HG03045 (cell line): ENCODE results near the gene ALPK1.
"Not testable (repeated sequence)": the region's sequence is repeated elsewhere in the genome, so short reads cannot be mapped to it uniquely, and the experiment has no call there.

Source experiments
- ATAC-seq: cut with Tn5 transposase; IDR thresholded peaks from one replicate; pipeline ENCODE4 v1.9.1; 2021; ENCODE audit warnings: mild to moderate bottlenecking, moderate library complexity; ENCODE audit not compliant: unreplicated experiment

ALPK1 gene

GRCh38 chr4:112442226-112442625, 145.1 kb downstream of the ALPK1 start:
- not testable (repeated sequence) for ATAC-seq

DNA sequence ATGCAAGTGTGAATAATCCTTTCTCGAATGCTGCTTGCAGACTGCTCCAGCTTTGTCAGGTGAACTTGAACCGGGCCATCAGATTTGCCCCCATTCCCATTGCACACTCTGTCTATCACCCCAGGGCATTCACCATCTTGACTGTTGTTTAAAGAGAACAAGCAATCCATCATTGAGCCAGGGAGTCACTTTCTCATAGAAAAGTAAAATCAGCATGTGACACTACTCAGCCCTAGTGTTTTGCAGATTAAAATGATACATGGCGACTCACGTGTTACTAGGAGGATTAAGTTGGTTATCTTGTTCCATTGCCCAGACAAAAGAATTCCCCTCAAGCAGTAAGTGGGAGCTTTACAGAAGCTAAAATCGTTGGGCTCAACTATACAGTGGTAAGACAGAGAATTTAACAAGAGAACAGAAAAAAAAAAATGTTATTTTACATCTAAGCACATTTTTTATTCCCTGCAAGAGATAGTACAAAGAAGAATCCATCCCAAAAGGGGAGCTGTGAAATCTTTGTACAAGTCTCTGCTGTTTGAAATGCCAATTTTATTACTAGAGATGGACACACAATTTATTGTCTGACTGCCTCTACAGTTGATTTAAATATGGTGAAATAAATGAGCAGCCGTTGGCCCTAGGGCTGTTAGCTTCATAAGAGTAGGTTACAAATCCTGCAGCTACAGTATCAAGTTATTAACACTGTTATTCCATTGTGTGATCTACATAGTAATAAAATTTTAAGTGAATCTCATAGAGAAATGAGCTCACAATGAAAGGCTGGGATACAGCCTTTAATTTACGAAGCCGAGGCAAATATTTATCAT, 151.3 kb downstream of the ALPK1 start:
- no peak for ATAC-seq

- ATAC-seq: no peak
Observed at GRCh38 chr4:112449708-112450107, 152.5 kb downstream of the ALPK1 start.

GRCh38 chr4:112451104-112451503, 153.9 kb downstream of the ALPK1 start:
- ATAC-seq: no peak

- no peak for ATAC-seq
Observed at GRCh38 chr4:112451831-112452230, 154.7 kb downstream of the ALPK1 start.

GRCh38 chr4:112453321-112453720, 156.2 kb downstream of the ALPK1 start:
- no peak for ATAC-seq

DNA sequence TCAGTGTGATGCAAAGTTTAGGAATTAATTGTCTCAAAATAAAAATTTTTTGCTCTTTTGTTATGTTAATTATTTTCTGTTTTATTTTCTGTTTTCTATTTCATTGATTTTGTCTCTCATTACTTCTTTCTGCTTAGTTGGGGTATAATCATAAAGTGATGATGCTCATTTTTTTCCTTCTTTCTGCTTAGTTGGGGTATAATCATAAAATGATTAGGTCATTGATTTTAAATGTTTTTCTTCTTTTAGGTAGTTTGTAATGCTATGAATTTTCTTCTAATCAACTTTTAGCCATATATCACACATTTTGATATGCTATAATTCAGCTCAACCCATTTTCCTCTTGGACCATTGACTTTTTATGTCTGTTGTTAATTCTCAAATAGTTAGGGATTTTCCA, 175.1 kb downstream of the ALPK1 start:
- no peak for ATAC-seq

DNA sequence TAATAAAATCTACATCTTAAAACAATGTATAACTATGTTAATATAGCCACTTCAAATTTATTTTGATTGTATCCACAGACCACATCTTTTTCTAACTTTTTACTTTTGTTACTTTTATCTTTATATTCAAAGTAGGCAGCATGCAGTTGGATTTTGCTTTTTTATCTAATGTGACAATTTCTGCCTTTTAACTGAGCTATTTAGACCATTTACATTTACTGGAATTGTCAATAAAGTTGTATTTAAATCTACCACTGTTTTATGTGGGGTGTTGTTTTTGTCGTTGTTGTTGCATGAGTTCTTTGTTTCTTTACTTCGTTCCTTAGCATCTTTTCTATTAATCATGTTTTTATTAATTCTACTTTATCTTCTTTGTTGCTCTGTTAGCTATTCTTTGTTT, 176.8 kb downstream of the ALPK1 start:
- no peak for ATAC-seq

GRCh38 chr4:112485930-112486329, 188.8 kb downstream of the ALPK1 start:
- no peak for ATAC-seq

DNA sequence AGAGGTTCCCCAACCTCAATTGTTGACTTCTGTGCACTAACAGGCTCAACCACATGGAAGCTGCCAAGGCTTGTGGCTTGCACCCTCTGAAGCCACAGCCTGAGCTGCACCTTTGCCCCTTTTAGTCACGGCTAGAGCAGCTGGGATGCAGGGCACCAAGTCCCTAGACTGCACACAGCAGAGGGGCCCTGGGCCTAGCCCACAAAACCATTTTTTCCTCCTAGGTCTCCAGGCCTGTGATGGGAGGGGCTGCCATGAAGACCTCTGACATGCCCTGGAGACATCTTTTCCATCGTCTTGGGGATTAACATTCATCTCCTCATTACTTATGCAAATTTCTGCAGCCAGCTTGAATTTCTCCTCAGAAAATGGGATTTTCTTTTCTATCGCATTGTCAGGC, 193.6 kb downstream of the ALPK1 start:
- ATAC-seq: not testable (repeated sequence)
